GM18909 (cell line): Measurements from ENCODE around the gene MAPK4.

Experiments
- ATAC-seq: cut with Tn5 transposase; IDR thresholded peaks from one replicate; pipeline ENCODE4 v1.9.1; 2021; ENCODE audit warnings: mild to moderate bottlenecking; ENCODE audit not compliant: unreplicated experiment, poor library complexity

Gene MAPK4

DNA sequence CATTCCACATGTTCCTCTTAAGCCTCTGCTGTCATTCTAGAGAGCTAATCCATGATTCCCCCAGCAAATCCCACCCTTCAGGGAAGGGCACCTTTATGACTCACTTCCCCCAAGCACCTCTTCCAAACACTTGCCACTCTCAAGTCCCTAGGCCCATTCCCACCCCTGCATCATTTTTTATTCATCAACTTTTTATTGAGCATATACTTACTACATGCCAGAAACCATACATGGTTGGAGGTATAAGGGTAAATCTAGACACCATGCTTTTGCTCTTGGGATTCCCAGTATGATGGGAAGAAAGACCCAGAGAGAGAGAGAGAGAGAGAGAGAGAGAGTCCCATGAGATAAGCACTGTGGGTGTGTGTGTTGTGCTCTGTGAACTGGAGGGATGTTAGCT is 87.9 kb downstream of the MAPK4 start:
- ATAC-seq = no peak

GRCh38 chr18:50649821-50650220 is 89.9 kb downstream of the MAPK4 start:
- ATAC-seq = no peak

DNA sequence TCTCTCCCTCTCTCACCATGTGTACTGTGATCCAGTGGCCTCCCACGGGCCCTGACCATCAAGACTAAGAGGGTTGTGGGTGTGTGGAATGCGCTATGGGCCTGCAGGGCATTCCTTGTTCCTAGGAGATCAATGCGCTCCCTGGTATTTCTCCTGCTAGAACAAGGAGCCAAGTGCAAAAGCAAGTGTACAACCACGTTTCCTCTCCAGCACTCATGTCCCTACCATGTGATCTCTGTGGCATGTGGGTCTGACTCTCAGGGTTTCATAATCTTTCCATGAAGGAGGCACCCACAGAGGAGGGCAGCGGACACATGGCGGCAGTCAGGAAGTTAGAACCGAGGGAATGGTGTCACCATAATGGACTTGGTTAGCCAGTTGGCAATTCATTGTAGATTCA is 91.4 kb downstream of the MAPK4 start:
- no peak for ATAC-seq

- ATAC-seq = no peak
Measured at GRCh38 chr18:50653402-50654093, 93.7 kb downstream of the MAPK4 start.

DNA sequence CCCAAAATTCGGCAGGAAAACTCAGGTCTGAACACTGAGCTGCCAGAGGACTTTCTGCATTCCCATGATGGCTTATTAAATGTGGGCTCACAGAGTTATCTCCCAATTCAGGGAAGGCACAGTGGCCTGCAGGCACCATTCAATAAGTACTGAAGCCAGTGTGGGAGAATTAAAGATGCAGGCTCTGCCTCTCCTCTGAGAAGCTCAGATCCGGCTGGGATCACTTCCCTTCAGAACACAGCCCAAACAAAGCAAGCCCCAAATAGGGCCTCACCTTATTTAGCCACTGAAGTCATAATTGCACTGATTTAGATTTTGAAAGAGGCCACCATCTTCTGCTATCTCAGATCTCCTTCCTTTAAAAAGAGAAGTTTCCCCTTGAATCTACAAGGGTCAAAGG is 94.3 kb downstream of the MAPK4 start:
- no peak for ATAC-seq

- no peak for ATAC-seq
Measured at GRCh38 chr18:50654658-50655550, 95.0 kb downstream of the MAPK4 start.

GRCh38 chr18:50656396-50656795 is 96.5 kb downstream of the MAPK4 start:
- no peak for ATAC-seq

DNA sequence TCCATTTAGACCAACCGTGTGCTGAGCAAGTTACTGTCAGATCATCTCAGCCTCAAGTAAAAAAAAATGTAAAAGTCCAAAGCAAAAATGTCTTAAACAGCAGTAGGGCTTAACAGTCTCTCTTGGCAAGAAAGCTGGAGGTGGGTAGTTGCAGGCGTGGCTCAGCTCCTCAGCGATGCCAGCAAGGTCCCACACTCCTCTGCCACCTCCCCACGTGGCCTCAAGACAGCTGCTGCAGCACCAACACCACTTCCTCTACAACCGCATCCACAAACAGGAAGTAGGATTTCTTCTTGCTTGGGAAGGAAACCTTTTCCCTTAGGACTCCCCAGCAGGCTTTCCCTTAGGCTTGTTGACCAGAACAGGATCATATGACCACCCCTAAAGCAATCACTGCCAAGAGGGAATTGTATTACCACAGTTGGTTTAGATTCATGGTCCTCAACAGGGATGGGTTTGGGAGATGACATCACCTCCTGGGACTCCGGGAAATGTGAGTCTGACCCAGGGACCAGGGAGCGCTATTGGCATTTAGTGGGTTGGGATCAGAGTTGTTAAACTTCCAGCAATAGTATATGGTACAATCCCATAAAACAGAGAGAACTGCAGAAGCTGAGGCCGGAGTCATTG is 97.1 kb downstream of the MAPK4 start:
- no peak for ATAC-seq

GRCh38 chr18:50658601-50659000 is 98.7 kb downstream of the MAPK4 start:
- ATAC-seq = no peak

GRCh38 chr18:50659091-50660003 is 99.5 kb downstream of the MAPK4 start:
- no peak for ATAC-seq

- no peak for ATAC-seq
Measured at GRCh38 chr18:50661013-50661412, 101.1 kb downstream of the MAPK4 start.

GRCh38 chr18:50662177-50662576 is 102.3 kb downstream of the MAPK4 start:
- ATAC-seq = no peak

- no peak for ATAC-seq
Measured at GRCh38 chr18:50662775-50663383, 103.0 kb downstream of the MAPK4 start.

- no peak for ATAC-seq
Measured at GRCh38 chr18:50663626-50664441, 103.9 kb downstream of the MAPK4 start.

DNA sequence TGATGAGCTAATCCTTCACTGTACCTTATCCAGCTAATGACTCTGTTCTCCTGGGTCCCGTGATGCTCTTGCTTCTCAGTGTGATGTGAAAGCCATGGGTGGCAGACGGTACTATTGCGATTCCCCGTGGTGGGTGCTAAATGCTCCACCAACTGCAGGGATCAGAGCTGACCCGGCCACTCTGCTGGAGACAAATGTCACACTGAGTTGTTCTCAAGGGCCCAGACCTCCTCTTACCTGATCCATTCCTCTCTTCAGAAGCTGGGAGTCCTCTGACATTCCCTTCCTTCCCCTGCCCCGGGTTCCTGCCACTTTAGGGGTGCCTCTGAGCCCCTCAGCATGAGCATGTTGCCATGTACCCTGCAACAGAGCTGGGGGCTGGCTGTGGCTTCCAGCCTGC is 105.1 kb downstream of the MAPK4 start:
- no peak for ATAC-seq

GRCh38 chr18:50665519-50665918 is 105.6 kb downstream of the MAPK4 start:
- no peak for ATAC-seq

GRCh38 chr18:50666536-50666935 is 106.6 kb downstream of the MAPK4 start:
- no peak for ATAC-seq

DNA sequence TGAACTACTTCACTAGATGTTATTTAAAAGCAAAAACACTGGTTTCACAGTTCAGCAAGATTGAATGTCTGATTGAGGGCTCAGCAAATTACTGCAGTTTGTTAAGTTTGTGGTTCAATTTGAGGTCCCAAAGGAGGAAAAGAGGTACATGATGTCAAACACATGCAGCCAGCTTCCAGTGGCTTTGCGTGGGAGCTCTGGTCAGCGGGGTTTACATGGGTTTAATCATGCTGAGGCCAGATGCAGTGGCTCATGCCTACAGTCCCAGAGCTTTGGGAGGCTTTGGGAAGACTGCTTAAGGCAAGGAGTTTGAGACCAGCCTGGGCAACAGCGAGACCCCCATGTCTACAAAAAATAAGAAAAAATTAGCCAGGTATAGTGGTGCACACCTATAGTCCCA is 111.5 kb downstream of the MAPK4 start:
- no peak for ATAC-seq
